HL-60/S4 treated with retinoic acid at 250 ng/mL for 4 days and 3 days (cell line): ENCODE measurements around the gene PHACTR1.

Experiments used
- in situ Hi-C: fragments of 300-500 bp; cut with MboI; formaldehyde crosslinking; loops from 2 replicates; pipeline ENCODE4 v1.7.0; 2022; ENCODE audit warnings: low sequenced_read_pairs

The PHACTR1 gene

GRCh38 chr6:12891595-12891994 is 175.0 kb downstream of the PHACTR1 start:
- in situ Hi-C loops, result loop anchor here (25.0 kb wide), 1 partner anchor 1229 kb away; no protein-coding TSS in a partner anchor

GRCh38 chr6:12892151-12892550 is 175.6 kb downstream of the PHACTR1 start:
- in situ Hi-C loops, result loop anchor here (25.0 kb wide), 1 partner anchor 1230 kb away; no protein-coding TSS in a partner anchor

- in situ Hi-C loops, result loop anchor here (25.0 kb wide), 1 partner anchor 1231 kb away; no protein-coding TSS in a partner anchor
Observed at GRCh38 chr6:12893036-12893435, 176.5 kb downstream of the PHACTR1 start.

- in situ Hi-C loops, result loop anchor here (25.0 kb wide), 1 partner anchor 1233 kb away; no protein-coding TSS in a partner anchor
Observed at GRCh38 chr6:12895721-12896120, 179.2 kb downstream of the PHACTR1 start.

GRCh38 chr6:12896208-12896733 is 179.7 kb downstream of the PHACTR1 start:
- in situ Hi-C loops, result loop anchor here (25.0 kb wide), 1 partner anchor 1234 kb away; no protein-coding TSS in a partner anchor

- in situ Hi-C loops, result loop anchor here (25.0 kb wide), 1 partner anchor 1236 kb away; no protein-coding TSS in a partner anchor
Observed at GRCh38 chr6:12898603-12899002, 182.0 kb downstream of the PHACTR1 start.

GRCh38 chr6:12899046-12899833 is 182.7 kb downstream of the PHACTR1 start:
- in situ Hi-C loops, result loop anchor here (25.0 kb wide), 1 partner anchor 1237 kb away; no protein-coding TSS in a partner anchor

GRCh38 chr6:12903246-12903645 is 186.7 kb downstream of the PHACTR1 start:
- in situ Hi-C loops, result no loop called here

GRCh38 chr6:12909833-12910232 is 193.3 kb downstream of the PHACTR1 start:
- in situ Hi-C loops, result no loop called here

GRCh38 chr6:12911427-12911826 is 194.9 kb downstream of the PHACTR1 start:
- in situ Hi-C loops, result no loop called here

- in situ Hi-C loops, result no loop called here
Observed at GRCh38 chr6:12913201-12913600, 196.6 kb downstream of the PHACTR1 start.

GRCh38 chr6:12916006-12916405 is 199.4 kb downstream of the PHACTR1 start:
- in situ Hi-C loops, result no loop called here

GRCh38 chr6:12916420-12917136 is 200.0 kb downstream of the PHACTR1 start:
- in situ Hi-C loops, result no loop called here

GRCh38 chr6:12921467-12921866 is 204.9 kb downstream of the PHACTR1 start:
- in situ Hi-C loops, result no loop called here

- in situ Hi-C loops, result no loop called here
Observed at GRCh38 chr6:12923644-12924235, 207.2 kb downstream of the PHACTR1 start.

GRCh38 chr6:12924911-12925310 is 208.3 kb downstream of the PHACTR1 start:
- in situ Hi-C loops, result no loop called here

- in situ Hi-C loops, result no loop called here
Observed at GRCh38 chr6:12927746-12928145, 211.2 kb downstream of the PHACTR1 start.

- in situ Hi-C loops, result no loop called here
Observed at GRCh38 chr6:12929678-12930077, 213.1 kb downstream of the PHACTR1 start.

GRCh38 chr6:12931639-12932038 is 215.1 kb downstream of the PHACTR1 start:
- in situ Hi-C loops, result no loop called here

- in situ Hi-C loops, result no loop called here
Observed at GRCh38 chr6:12935637-12936036, 219.1 kb downstream of the PHACTR1 start.

GRCh38 chr6:12937971-12938370 is 221.4 kb downstream of the PHACTR1 start:
- in situ Hi-C loops, result no loop called here
